Bronchial epithelial cell (primary cell): ENCODE measurements around the gene JUP. TPM values are rescaled to one million over a fixed set of nuclear protein-coding genes. Genes with fewer than 3 reads are reported as not detected.

Experiments used
- DNase-seq: peaks from one replicate; pipeline ENCODE4 v3.0.0-alpha.2; 2010; ENCODE audit warnings: low read depth
- FAIRE-seq: peaks from 2 replicates; lab custom pipeline; 2011; peaks lifted over from hg19 to GRCh38; lab: Jason Lieb, UNC
- H3K27me3 ChIP-seq: 2 replicates; pipeline ENCODE4 v1.5.1; 2011; ENCODE audit warnings: low read length; ENCODE audit not compliant: control insufficient read depth, insufficient read depth
- H3K36me3 ChIP-seq: 2 replicates; pipeline ENCODE4 v1.5.1; 2011; ENCODE audit warnings: low read length; ENCODE audit not compliant: control insufficient read depth, insufficient read depth
- H3K4me3 ChIP-seq: 2 replicates; pipeline ENCODE4 v1.5.1; 2011; ENCODE audit warnings: mild to moderate bottlenecking, low read depth, low read length, control low read depth
- total RNA-seq: library from RNA; depleted of rRNA; stranded (reverse); fragments of >200 nt; gene quantifications from 2 replicates; pipeline ENCODE4 v1.2.1, GENCODE V29; 2014
- TF ChIP-seq, protein P1 (sequence below): IDR thresholded peaks from 2 replicates; pipeline ENCODE4 v1.5.1; 2011; ENCODE audit warnings: mild to moderate bottlenecking, moderate library complexity, low read length, control low read depth, inconsistent platforms; ENCODE audit not compliant: insufficient read depth, severe bottlenecking

The JUP gene
- total RNA-seq, 1 donor from 2014 or later = 227 TPM

DNA sequence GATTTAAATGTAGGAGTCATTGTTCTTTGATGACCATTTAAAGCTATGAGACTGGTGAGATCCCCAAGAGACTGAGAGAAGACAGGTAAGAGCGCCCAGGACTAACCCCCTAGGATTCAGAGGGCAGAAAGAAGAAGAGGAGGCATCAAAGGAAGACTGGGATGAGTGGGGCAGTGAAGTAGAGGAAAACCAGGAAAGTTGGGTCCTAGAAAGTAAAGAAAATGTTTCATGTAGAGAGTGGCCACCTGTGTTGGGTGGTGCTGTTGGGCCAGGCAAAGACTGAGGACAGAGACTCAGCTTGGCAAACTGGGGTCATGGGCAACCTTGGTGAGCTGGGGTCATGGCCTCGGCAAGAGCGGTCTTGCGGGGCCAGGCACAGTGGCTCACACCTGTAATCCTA lies 50.8 kb downstream of the JUP start:
- Histone ChIP-seq H3K36me3 (no peaks in the 10 kb centered on the region), H3K27me3 (peaks cover 22% of the 10 kb centered on the region), H3K4me3 (no peak overlapping the region)
- TF ChIP-seq, protein P1, sequence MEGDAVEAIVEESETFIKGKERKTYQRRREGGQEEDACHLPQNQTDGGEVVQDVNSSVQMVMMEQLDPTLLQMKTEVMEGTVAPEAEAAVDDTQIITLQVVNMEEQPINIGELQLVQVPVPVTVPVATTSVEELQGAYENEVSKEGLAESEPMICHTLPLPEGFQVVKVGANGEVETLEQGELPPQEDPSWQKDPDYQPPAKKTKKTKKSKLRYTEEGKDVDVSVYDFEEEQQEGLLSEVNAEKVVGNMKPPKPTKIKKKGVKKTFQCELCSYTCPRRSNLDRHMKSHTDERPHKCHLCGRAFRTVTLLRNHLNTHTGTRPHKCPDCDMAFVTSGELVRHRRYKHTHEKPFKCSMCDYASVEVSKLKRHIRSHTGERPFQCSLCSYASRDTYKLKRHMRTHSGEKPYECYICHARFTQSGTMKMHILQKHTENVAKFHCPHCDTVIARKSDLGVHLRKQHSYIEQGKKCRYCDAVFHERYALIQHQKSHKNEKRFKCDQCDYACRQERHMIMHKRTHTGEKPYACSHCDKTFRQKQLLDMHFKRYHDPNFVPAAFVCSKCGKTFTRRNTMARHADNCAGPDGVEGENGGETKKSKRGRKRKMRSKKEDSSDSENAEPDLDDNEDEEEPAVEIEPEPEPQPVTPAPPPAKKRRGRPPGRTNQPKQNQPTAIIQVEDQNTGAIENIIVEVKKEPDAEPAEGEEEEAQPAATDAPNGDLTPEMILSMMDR = no peak
- DNase-seq (no peak), FAIRE-seq (no peak)

DNA sequence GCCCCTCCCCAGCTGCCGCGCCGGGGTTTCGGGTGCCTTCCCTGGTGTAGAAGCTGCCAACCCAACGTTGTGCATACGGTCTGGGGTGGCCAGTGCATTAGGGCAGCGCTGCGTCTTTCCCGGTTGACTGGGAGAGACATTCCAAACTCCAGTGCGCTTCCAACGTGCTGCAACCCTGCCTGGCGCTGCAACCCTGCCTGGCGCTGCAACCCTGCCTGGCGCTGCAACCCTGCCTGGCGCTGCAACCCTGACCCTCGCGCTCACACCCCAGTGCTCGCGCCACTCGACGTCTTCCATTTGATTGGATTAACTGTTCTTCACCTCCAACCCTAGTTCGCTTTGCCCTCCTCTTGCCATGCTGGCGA lies 51.6 kb downstream of the JUP start:
- TF ChIP-seq, protein P1 = no peak
- FAIRE-seq (no peak), DNase-seq (no peak)
- H3K36me3 ChIP-seq = no peaks in the 10 kb centered on the region
- peak overlapping the region; percentile 53 for H3K4me3 ChIP-seq
- peaks cover 22% of the 10 kb centered on the region for H3K27me3 ChIP-seq

DNA sequence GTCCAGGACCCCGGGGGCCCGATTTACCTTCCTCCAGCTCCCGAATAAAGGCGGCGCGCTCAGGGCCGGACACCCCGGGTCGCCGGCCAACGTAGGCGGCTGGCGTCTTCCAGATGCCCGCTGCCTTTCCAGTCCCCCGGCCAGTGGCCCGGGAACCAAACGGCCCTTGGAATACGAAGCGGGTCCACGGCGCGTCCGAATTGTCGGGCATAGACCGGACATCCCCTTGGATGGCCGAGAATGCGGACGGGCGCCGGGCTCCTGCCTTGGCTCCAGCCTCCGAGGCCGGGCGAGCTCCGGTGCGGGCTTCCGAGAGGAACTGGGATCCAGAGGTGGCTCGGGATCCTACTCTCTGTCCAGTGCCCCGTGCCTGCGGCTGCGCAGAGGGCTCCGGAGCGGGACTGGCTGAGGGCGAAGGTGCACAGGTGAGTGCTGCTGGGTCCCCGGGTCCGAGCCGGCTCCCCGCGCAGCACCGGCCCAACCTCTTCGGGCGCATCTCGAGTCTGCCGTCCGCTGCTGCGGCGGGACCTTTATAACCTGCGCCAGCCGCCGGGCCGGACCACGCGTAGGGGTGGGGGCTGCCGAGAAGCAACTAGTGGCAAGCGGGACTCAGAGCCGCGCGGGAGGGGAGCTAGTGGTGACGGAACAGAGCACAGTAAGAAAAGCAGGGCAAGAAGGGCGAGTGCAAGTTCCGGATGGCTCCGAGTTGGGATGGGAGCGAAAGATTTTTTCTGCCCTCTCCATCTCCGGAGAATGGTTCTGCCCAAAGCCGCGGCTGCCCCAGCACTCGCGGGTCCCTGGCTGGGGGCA lies 52.2 kb downstream of the JUP start, which contains the start of gene HAP1:
HAP1 (minus strand) TSS at position 505 of the 810 bp plus-strand sequence; CDS start at position 496, 9 bp downstream.
- TF ChIP-seq, protein P1 = no peak
- Histone ChIP-seq H3K4me3 (peak within 1 kb of the TSS; percentile 53), H3K27me3 (peaks cover 22% of the 10 kb centered on the region), H3K36me3 (no peaks in the 10 kb centered on the region)
- DNase-seq (no peak), FAIRE-seq (no peak)

DNA sequence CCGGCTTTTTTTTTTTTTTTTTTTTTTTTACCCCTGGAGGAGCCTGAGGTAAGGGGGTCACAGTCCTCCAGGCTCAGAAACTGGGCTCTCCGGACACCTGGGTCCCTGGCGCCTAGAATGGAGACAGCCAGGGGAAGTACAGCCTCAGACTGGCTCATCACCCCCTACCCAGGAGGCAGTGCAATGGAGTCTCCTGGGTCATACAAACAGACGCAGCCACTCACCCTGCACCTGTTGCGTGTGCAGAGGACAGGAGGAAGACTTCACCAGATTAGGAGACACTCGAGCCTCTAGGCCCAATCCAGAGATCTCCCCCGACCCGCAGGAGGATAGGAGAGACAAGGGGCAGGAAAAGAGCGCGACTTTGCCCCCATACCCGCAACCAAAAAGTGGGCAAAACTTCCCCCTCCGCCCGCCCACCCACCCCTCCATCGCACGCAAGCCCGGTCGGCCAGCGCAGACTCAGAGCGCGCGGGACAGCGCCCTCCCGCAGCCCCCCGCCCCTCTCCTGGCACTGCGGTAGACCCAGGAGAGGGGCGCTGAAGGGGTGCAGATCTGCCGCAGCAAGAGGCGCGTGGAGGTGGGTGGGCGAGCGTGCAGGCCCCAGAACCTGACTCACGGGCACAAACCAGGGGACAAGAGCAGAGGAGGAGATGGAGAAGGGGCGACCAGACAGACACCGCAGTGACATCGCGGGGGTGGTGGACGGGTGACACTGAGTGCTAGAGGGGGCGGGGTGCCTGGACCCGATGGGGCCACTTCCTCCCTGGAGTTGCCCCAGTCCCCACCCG lies 53.0 kb downstream of the JUP start:
- H3K4me3 ChIP-seq = peak overlapping the region; percentile 53
- FAIRE-seq (no peak), DNase-seq (no peak)
- peaks cover 22% of the 10 kb centered on the region for H3K27me3 ChIP-seq
- H3K36me3 ChIP-seq = no peaks in the 10 kb centered on the region
- TF ChIP-seq, protein P1 = no peak

DNA sequence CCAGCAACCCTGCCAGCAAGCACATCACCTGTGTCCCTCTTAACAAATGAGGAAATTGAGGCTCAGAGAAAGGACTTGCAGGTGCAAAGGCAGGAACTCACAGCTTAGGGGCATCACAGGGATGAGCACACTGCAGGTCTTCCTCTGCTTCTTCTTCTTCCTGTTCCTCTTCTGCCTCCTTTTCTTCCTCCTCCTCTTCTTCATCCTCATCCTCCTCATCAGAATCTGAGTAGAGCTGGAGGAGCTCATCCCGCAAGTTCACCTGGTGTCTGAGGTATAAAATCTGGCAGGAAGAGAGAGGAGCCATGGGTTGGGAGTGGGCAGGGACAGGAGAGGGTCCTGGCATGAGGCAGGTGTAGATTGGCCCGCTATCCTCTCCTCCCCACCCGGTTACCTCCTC lies 54.7 kb downstream of the JUP start:
- H3K27me3 ChIP-seq = peaks cover 14% of the 10 kb centered on the region
- no peak for DNase-seq
- FAIRE-seq = no peak
- TF ChIP-seq, protein P1 = no peak
- no peaks in the 10 kb centered on the region for H3K36me3 ChIP-seq
- no peak overlapping the region for H3K4me3 ChIP-seq
